Measurements from ENCODE around the gene BICD1. TPM values are rescaled to one million over a fixed set of nuclear protein-coding genes. Genes with fewer than 3 reads are reported as not detected.

Gene BICD1
- total and polyA plus RNA-seq, 2 donors (not counting 3 experiments of a cell fraction or from before 2014, with no cell fraction given) = 12.2 to 51.0 TPM

DNA sequence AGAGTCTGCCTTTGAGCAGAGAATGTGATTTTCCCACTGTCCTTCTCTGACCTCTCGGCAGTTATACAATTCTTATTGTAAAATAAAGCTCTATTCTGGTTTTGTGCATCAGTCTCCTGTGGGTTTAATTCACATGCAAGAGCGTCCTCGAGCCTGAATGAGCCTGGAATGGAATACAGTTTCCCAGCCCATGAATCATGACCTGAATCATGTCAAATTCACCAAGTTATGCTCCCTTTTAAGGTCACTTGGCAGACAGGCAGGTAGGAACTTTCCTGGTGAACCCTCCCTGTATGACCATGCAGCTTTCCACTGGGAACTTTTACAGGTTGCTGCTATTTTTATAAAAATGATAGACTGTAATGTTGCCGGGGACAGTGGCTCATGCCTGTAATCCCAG is 41.7 kb downstream of the BICD1 start:
- intact Hi-C loops (cut with micrococcal nuclease) (no loop called here), dilution Hi-C loops (cut with MboI; ENCODE audit: extremely low pct_ligation_motif_present, low sequenced_read_pairs) (no loop called here)
- Histone ChIP-seq H3K9me3 (replicated peaks; ENCODE audit: control insufficient read depth, insufficient read depth, low read length) (no peaks in the 10 kb centered on the region), H3K79me2 (ENCODE audit: control insufficient read depth, insufficient read depth, low read length) (peaks cover 12% of the 10 kb centered on the region), H3K4me3 (replicated peaks in 1 of 3; ENCODE audit: insufficient read depth in 1 of 3, low read depth in 1 of 3, low read length in 3 of 3) (no peak overlapping the region), H3K27ac (ENCODE audit: insufficient read depth, low read depth, low read length) (no peak overlapping the region), H3K9ac (replicated peaks; ENCODE audit: extremely low read depth, insufficient read depth, low read length) (no peak overlapping the region), H3K36me3 (ENCODE audit: control insufficient read depth in 2 of 2, extremely low read depth in 1 of 2, insufficient read depth in 2 of 2, low read length in 2 of 2) (no peaks in the 10 kb centered on the region), H3K4me2 (ENCODE audit: insufficient read depth, low read length) (no peak overlapping the region), H2AFZ (ENCODE audit: low read depth, low read length) (no peak overlapping the region), H3K9me1 (replicated peaks; ENCODE audit: control insufficient read depth, extremely low read depth, insufficient read depth, low read length) (no peaks in the 10 kb centered on the region), H3K27me3 (ENCODE audit: control insufficient read depth in 2 of 2, insufficient read depth in 2 of 2, low read length in 2 of 2) (no peaks in the 10 kb centered on the region), H3K4me1 (ENCODE audit: control insufficient read depth, extremely low read depth, insufficient read depth, low read length) (no peaks in the 10 kb centered on the region), H4K20me1 (replicated peaks; ENCODE audit: control insufficient read depth, extremely low read depth, insufficient read depth, low read length) (no peaks in the 10 kb centered on the region)
- ChIA-PET CTCF (no interaction called here), POLR2A (no interaction called here)
- TF ChIP-seq FOS (IDR thresholded peaks at IDR 0.05; ENCODE audit: borderline replicate concordance, insufficient read depth, low read length) (no peak), POLR2AphosphoS5 (IDR thresholded peaks at IDR 0.05; ENCODE audit: insufficient read depth, low read depth, low read length) (no peak), MYC (IDR thresholded peaks at IDR 0.05; ENCODE audit: low read depth, low read length) (no peak), POLR2A (IDR thresholded peaks at IDR 0.05; ENCODE audit: low read depth, low read length) (no peak), EZH2 (IDR thresholded peaks at IDR 0.05; ENCODE audit: borderline replicate concordance, low read depth, low read length, severe bottlenecking) (no peak), JUN (IDR thresholded peaks at IDR 0.05; ENCODE audit: borderline replicate concordance, insufficient read depth, insufficient read length, low read depth) (no peak), GATA2 (IDR thresholded peaks at IDR 0.05; ENCODE audit: insufficient read depth, insufficient read length, low read depth, low read length) (no peak)
- TF ChIP-seq, protein P1, sequence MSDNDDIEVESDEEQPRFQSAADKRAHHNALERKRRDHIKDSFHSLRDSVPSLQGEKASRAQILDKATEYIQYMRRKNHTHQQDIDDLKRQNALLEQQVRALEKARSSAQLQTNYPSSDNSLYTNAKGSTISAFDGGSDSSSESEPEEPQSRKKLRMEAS (IDR thresholded peaks at IDR 0.05; ENCODE audit: insufficient read depth, insufficient read length) = no peak
- TF ChIP-seq, protein P2, sequence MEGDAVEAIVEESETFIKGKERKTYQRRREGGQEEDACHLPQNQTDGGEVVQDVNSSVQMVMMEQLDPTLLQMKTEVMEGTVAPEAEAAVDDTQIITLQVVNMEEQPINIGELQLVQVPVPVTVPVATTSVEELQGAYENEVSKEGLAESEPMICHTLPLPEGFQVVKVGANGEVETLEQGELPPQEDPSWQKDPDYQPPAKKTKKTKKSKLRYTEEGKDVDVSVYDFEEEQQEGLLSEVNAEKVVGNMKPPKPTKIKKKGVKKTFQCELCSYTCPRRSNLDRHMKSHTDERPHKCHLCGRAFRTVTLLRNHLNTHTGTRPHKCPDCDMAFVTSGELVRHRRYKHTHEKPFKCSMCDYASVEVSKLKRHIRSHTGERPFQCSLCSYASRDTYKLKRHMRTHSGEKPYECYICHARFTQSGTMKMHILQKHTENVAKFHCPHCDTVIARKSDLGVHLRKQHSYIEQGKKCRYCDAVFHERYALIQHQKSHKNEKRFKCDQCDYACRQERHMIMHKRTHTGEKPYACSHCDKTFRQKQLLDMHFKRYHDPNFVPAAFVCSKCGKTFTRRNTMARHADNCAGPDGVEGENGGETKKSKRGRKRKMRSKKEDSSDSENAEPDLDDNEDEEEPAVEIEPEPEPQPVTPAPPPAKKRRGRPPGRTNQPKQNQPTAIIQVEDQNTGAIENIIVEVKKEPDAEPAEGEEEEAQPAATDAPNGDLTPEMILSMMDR (IDR thresholded peaks at IDR 0.05; ENCODE audit: extremely low read depth in 1 of 2, insufficient read depth in 1 of 2, low read depth in 1 of 2, low read length in 2 of 2) = no peak
- no peak for DNase-seq (ENCODE audit: low read depth, low spot score)
- FAIRE-seq = no peak
- BruUV-seq (replicated peaks) = no TSS peak
